HUES6 (cell line): ENCODE data around the gene SLC4A3.

ENCODE experiments used
- H3K27ac ChIP-seq: 2 replicates; pipeline ENCODE4 v1.7.0; 2013; ENCODE audit warnings: low read depth, mild to moderate bottlenecking, low read length, inconsistent platforms
- H3K27me3 ChIP-seq: 2 replicates; pipeline ENCODE4 v1.6.1; 2013; ENCODE audit warnings: low read length; ENCODE audit not compliant: control insufficient read depth, insufficient read depth
- H3K36me3 ChIP-seq: 2 replicates; pipeline ENCODE4 v1.6.1; 2013; ENCODE audit warnings: low read length; ENCODE audit not compliant: control insufficient read depth, insufficient read depth
- H3K4me1 ChIP-seq: 2 replicates; pipeline ENCODE4 v1.6.1; 2013; ENCODE audit warnings: low read length; ENCODE audit not compliant: control insufficient read depth, insufficient read depth
- H3K4me3 ChIP-seq: 2 replicates; pipeline ENCODE4 v1.5.1; 2013; ENCODE audit warnings: low read depth, low read length
- H3K9ac ChIP-seq: one replicate; pipeline ENCODE4 v1.6.1; 2013; ENCODE audit warnings: mild to moderate bottlenecking, low read length
- H3K9me3 ChIP-seq: 2 replicates; pipeline ENCODE4 v1.6.1; 2013; ENCODE audit warnings: low read depth, low read length; ENCODE audit not compliant: control insufficient read depth, insufficient read depth

The SLC4A3 gene

DNA sequence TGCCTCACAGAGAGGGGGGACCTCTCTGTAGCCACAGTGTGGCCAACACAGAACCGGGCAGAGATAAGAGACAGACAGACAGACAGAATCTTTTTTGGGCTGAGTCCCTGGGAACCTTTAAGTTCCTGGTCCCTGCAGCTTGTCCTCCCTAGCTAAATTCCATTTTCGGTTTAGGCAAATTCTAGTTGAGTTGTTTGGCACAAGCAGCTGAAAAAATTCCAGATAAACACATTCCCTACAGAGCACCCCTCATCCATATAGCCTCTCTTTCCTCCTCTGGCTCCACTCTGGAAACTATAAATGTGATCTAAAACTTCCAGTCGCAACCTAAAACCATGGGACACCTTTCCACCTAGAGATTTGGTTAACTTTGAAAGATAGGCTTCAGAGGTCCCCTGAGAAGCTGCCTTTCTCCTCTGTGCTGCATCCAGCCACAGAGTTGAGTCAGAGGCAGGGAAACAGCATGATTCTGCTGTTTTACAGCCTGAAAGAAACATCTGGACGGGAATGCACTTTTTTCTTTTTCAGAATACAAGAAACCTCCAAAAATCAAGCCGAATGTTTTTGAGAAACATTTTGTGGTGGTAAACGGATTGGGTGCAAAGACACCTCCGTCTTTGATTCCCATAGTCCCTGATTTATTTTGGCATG lies 30.9 kb downstream of the SLC4A3 start:
- Histone ChIP-seq H3K9me3 (peaks cover 36% of the 10 kb centered on the region), H3K4me3 (no peak overlapping the region), H3K27me3 (no peaks in the 10 kb centered on the region), H3K27ac (no peak overlapping the region), H3K36me3 (no peaks in the 10 kb centered on the region), H3K9ac (no peak overlapping the region), H3K4me1 (peaks cover 16% of the 10 kb centered on the region)

- no peaks in the 10 kb centered on the region for H3K27me3 ChIP-seq
- H3K4me1 ChIP-seq: peaks cover 18% of the 10 kb centered on the region
- H3K9ac ChIP-seq: no peak overlapping the region
- H3K9me3 ChIP-seq: peaks cover 36% of the 10 kb centered on the region
- no peaks in the 10 kb centered on the region for H3K36me3 ChIP-seq
- no peak overlapping the region for H3K27ac ChIP-seq
- H3K4me3 ChIP-seq: no peak overlapping the region
Observed at GRCh38 chr2:219658874-219659273, 31.4 kb downstream of the SLC4A3 start.

- Histone ChIP-seq H3K27me3 (no peaks in the 10 kb centered on the region), H3K36me3 (no peaks in the 10 kb centered on the region), H3K4me3 (no peak overlapping the region), H3K9me3 (peaks cover 34% of the 10 kb centered on the region), H3K27ac (peak overlapping the region; percentile 62; the same call in 1 of the 2 replicates), H3K4me1 (peaks cover 18% of the 10 kb centered on the region), H3K9ac (peak overlapping the region; percentile 37)
Observed at GRCh38 chr2:219661197-219661954, 33.9 kb downstream of the SLC4A3 start.

- H3K27ac ChIP-seq: peak overlapping the region; percentile 62; the same call in 1 of the 2 replicates
Observed at GRCh38 chr2:219661955-219662395, 34.5 kb downstream of the SLC4A3 start.

GRCh38 chr2:219662566-219662965 lies 35.1 kb downstream of the SLC4A3 start:
- no peaks in the 10 kb centered on the region for H3K27me3 ChIP-seq
- peak overlapping the region; percentile 41 for H3K9ac ChIP-seq
- H3K9me3 ChIP-seq: peaks cover 29% of the 10 kb centered on the region
- H3K4me3 ChIP-seq: 0 out of 2 replicates have a peak overlapping the region, but pooled peaks have one; percentile 8
- peaks cover 18% of the 10 kb centered on the region for H3K4me1 ChIP-seq
- H3K27ac ChIP-seq: peak overlapping the region; percentile 62; the same call in 1 of the 2 replicates
- no peaks in the 10 kb centered on the region for H3K36me3 ChIP-seq

More at GRCh38 chr2:219661955-219662395, 34.5 kb downstream of the SLC4A3 start:
- Histone ChIP-seq H3K9me3 (peaks cover 29% of the 10 kb centered on the region), H3K36me3 (no peaks in the 10 kb centered on the region), H3K9ac (peak overlapping the region; percentile 37), H3K4me3 (0 out of 2 replicates have a peak overlapping the region, but pooled peaks have one; percentile 8), H3K27me3 (no peaks in the 10 kb centered on the region), H3K4me1 (peaks cover 18% of the 10 kb centered on the region)

DNA sequence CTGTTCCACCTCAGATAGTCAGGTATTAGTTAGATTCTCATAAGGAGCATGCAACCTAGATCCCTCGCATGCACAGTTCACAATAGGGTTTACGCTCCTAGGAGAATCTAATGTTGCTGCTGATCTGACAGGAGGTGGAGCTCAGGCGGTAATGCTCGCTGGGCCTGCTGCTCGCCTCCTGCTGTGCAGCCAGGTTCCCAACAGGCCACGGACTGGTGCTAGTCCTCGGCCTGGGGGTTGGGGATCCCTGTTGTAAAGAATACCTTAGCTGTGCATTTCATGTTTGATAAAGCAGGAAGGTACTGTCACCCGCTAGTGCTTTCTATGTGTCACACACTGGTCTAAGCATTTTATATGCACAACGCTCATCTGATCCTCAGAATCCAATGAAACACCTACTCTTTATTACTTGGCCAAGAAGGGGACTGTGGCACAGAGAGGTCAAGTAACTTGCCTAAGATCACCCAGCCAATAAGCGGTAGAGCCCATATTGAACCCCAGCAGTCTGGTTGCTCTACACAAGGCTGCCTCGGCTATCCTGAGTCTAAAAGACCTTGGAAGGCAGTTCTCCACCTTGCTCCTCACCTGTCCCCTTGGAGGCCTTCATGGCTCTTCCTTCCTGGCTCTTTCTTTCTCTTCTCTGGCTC lies 35.8 kb downstream of the SLC4A3 start:
- H3K4me1 ChIP-seq: peaks cover 18% of the 10 kb centered on the region
- H3K36me3 ChIP-seq: no peaks in the 10 kb centered on the region
- peaks cover 29% of the 10 kb centered on the region for H3K9me3 ChIP-seq
- no peak overlapping the region for H3K4me3 ChIP-seq
- no peaks in the 10 kb centered on the region for H3K27me3 ChIP-seq
- peak overlapping the region; percentile 62; the same call in 1 of the 2 replicates for H3K27ac ChIP-seq
- peak overlapping the region; percentile 41 for H3K9ac ChIP-seq

GRCh38 chr2:219664041-219664440 lies 36.6 kb downstream of the SLC4A3 start:
- no peaks in the 10 kb centered on the region for H3K36me3 ChIP-seq
- peaks cover 18% of the 10 kb centered on the region for H3K4me1 ChIP-seq
- no peak overlapping the region for H3K4me3 ChIP-seq
- H3K27ac ChIP-seq: no peak overlapping the region
- no peak overlapping the region for H3K9ac ChIP-seq
- peaks cover 29% of the 10 kb centered on the region for H3K9me3 ChIP-seq
- no peaks in the 10 kb centered on the region for H3K27me3 ChIP-seq

- no peak overlapping the region for H3K4me3 ChIP-seq
Observed at GRCh38 chr2:219664944-219665343, 37.5 kb downstream of the SLC4A3 start.

GRCh38 chr2:219665926-219666325 lies 38.5 kb downstream of the SLC4A3 start:
- Histone ChIP-seq H3K36me3 (no peaks in the 10 kb centered on the region), H3K9me3 (peaks cover 15% of the 10 kb centered on the region), H3K27me3 (no peaks in the 10 kb centered on the region), H3K27ac (no peak overlapping the region), H3K9ac (no peak overlapping the region), H3K4me1 (peaks cover 21% of the 10 kb centered on the region), H3K4me3 (no peak overlapping the region)

More at GRCh38 chr2:219664944-219665343, 37.5 kb downstream of the SLC4A3 start:
- Histone ChIP-seq H3K27ac (no peak overlapping the region), H3K27me3 (no peaks in the 10 kb centered on the region), H3K9ac (no peak overlapping the region), H3K36me3 (no peaks in the 10 kb centered on the region), H3K4me1 (peaks cover 18% of the 10 kb centered on the region), H3K9me3 (peaks cover 25% of the 10 kb centered on the region)

DNA sequence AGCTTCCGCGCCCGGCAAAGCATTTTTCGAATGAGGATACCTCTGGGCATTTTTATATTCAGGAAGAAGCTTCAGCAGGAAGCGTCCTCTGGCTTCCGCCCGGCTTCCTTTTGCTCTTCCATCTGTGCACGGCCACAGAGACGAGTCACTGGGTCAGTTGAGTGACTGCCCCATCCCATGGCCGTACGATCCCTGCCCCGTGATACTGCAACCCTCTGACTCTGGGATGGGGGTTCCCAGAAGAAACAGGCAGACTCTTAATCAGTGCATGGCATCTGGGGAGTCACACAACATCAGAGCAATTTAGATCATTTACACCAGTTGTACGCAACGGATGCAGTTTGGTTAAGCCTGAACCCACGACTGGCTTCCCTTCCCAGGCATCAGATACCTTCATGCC lies 40.9 kb downstream of the SLC4A3 start:
- Histone ChIP-seq H3K4me3 (no peak overlapping the region), H3K36me3 (no peaks in the 10 kb centered on the region), H3K27ac (no peak overlapping the region), H3K4me1 (peaks cover 21% of the 10 kb centered on the region), H3K9me3 (no peaks in the 10 kb centered on the region; the same call in 1 of the 2 replicates), H3K9ac (no peak overlapping the region), H3K27me3 (no peaks in the 10 kb centered on the region)
